WTC11 (cell line): ENCODE measurements around the gene TOPAZ1. TPM values are rescaled to one million over a fixed set of nuclear protein-coding genes. Genes with fewer than 3 reads are reported as not detected.

Experiments
- ATAC-seq: fragments of 200-7000 bp; cut with Tn5 transposase; 2 replicates; pipeline ENCODE4 v1.10.0; 2021; ENCODE audit warnings: mild to moderate bottlenecking, moderate library complexity
- CTCF ChIA-PET: fragments of 300-600 bp; sonication (Branson Sonifier 250); formaldehyde crosslinking; loops from one replicate; lab custom pipeline; 2021; ENCODE audit warnings: antibody characterized with exemption; lab: Charles Lee
- POLR2A ChIA-PET: fragments of 350-600 bp; sonication (Branson Sonifier 250); formaldehyde crosslinking; loops from one replicate; lab custom pipeline; 2021; ENCODE audit warnings: antibody characterized with exemption; lab: Charles Lee
- DNase-seq: peaks from one replicate; pipeline ENCODE4 v3.0.0; 2021; ENCODE audit warnings: low spot score
- H3K27ac Mint-ChIP-seq: 2 replicates; pipeline ENCODE4 v1.8.0; 2021; ENCODE audit warnings: mixed read lengths
- H3K27me3 Mint-ChIP-seq: 2 replicates; pipeline ENCODE4 v1.8.0; 2021; ENCODE audit warnings: low read depth, mild to moderate bottlenecking, moderate library complexity, mixed read lengths
- H3K36me3 Mint-ChIP-seq: 2 replicates; pipeline ENCODE4 v1.8.0; 2021; ENCODE audit warnings: mixed read lengths
- H3K4me1 Mint-ChIP-seq: 2 replicates; pipeline ENCODE4 v1.8.0; 2022; ENCODE audit warnings: mixed read lengths
- H3K4me3 Mint-ChIP-seq: 2 replicates; pipeline ENCODE4 v1.8.0; 2021; ENCODE audit warnings: mild to moderate bottlenecking, moderate library complexity, mixed read lengths
- H3K9me3 Mint-ChIP-seq: 2 replicates; pipeline ENCODE4 v1.8.0; 2021; ENCODE audit warnings: mixed read lengths
- ATF1 ChIP-seq: sonication (generic); formaldehyde crosslinking; IDR thresholded peaks from 2 replicates; pipeline ENCODE4 v1.8.1; 2023; ENCODE audit warnings: mild to moderate bottlenecking, moderate library complexity, missing genetic modification reagents
- ATF6 ChIP-seq: sonication (generic); formaldehyde crosslinking; IDR thresholded peaks from 2 replicates; pipeline ENCODE4 v1.8.1; 2023; ENCODE audit warnings: mild to moderate bottlenecking, missing genetic modification reagents
- ERG ChIP-seq: fragments of 250-450 bp; sonication (Bioruptor Pico); IDR thresholded peaks from 2 replicates; pipeline ENCODE4 v1.8.0; 2021; ENCODE audit warnings: mild to moderate bottlenecking
- FOXJ3 ChIP-seq: sonication (generic); formaldehyde crosslinking; IDR thresholded peaks from 2 replicates; pipeline ENCODE4 v1.9.0; 2021; ENCODE audit warnings: missing genetic modification reagents, mild to moderate bottlenecking, borderline replicate concordance
- FOXP1 ChIP-seq: sonication (generic); formaldehyde crosslinking; IDR thresholded peaks from 2 replicates; pipeline ENCODE4 v1.8.0; 2022; ENCODE audit warnings: missing genetic modification reagents, mild to moderate bottlenecking, moderate library complexity, borderline replicate concordance
- HMGXB4 ChIP-seq: sonication (generic); formaldehyde crosslinking; IDR thresholded peaks from 2 replicates; pipeline ENCODE4 v1.8.1; 2023; ENCODE audit warnings: mild to moderate bottlenecking, moderate library complexity, missing genetic modification reagents
- IRF1 ChIP-seq: sonication (generic); formaldehyde crosslinking; IDR thresholded peaks from 2 replicates; pipeline ENCODE4 v1.8.0; 2023; ENCODE audit warnings: missing genetic modification reagents
- JAZF1 ChIP-seq: fragments of 250-450 bp; sonication (Bioruptor Pico); IDR thresholded peaks from 2 replicates; pipeline ENCODE4 v1.9.0; 2021; ENCODE audit warnings: moderate library complexity, mild to moderate bottlenecking, inconsistent platforms
- JUN ChIP-seq: sonication (generic); formaldehyde crosslinking; IDR thresholded peaks from 2 replicates; pipeline ENCODE4 v1.8.0; 2023; ENCODE audit warnings: mild to moderate bottlenecking, missing genetic modification reagents
- MLX ChIP-seq: sonication (generic); formaldehyde crosslinking; IDR thresholded peaks from 2 replicates; pipeline ENCODE4 v1.8.1; 2023; ENCODE audit warnings: mild to moderate bottlenecking, missing genetic modification reagents, moderate library complexity
- MYBL2 ChIP-seq: sonication (generic); formaldehyde crosslinking; IDR thresholded peaks from 2 replicates; pipeline ENCODE4 v1.8.1; 2023; ENCODE audit warnings: mild to moderate bottlenecking, moderate library complexity, missing genetic modification reagents
- NFE2L1 ChIP-seq: sonication (generic); formaldehyde crosslinking; IDR thresholded peaks from 2 replicates; pipeline ENCODE4 v1.8.1; 2023; ENCODE audit warnings: missing genetic modification reagents
- NR2C2 ChIP-seq: sonication (generic); formaldehyde crosslinking; IDR thresholded peaks from 2 replicates; pipeline ENCODE4 v1.8.0; 2022; ENCODE audit warnings: mild to moderate bottlenecking, missing genetic modification reagents
- RELA ChIP-seq: sonication (generic); formaldehyde crosslinking; IDR thresholded peaks from 2 replicates; pipeline ENCODE4 v1.8.1; 2022; ENCODE audit warnings: missing genetic modification reagents, mild to moderate bottlenecking, borderline replicate concordance
- STAT6 ChIP-seq: sonication (generic); formaldehyde crosslinking; conservative IDR thresholded peaks from 2 replicates; pipeline ENCODE4 v1.8.1; 2023; ENCODE audit warnings: mild to moderate bottlenecking, low read depth, missing genetic modification reagents, moderate library complexity
- TP53 ChIP-seq: sonication (generic); formaldehyde crosslinking; IDR thresholded peaks from 2 replicates; pipeline ENCODE4 v1.8.1; 2023; ENCODE audit warnings: mild to moderate bottlenecking, missing genetic modification reagents
- ZNF232 ChIP-seq: sonication (generic); formaldehyde crosslinking; IDR thresholded peaks from 2 replicates; pipeline ENCODE4 v1.8.0; 2022; ENCODE audit warnings: mild to moderate bottlenecking, missing genetic modification reagents
- ZNF263 ChIP-seq: sonication (generic); formaldehyde crosslinking; IDR thresholded peaks from 2 replicates; pipeline ENCODE4 v1.8.1; 2022; ENCODE audit warnings: low read depth, mild to moderate bottlenecking, moderate library complexity, missing genetic modification reagents
- ZNF423 ChIP-seq: fragments of 250-450 bp; sonication (Bioruptor Pico); IDR thresholded peaks from 2 replicates; pipeline ENCODE4 v2.1.2; 2022; ENCODE audit warnings: mild to moderate bottlenecking, moderate library complexity
- ZNF425 ChIP-seq: fragments of 250-450 bp; sonication (Bioruptor Pico); conservative IDR thresholded peaks from 2 replicates; pipeline ENCODE4 v1.9.0; 2021; ENCODE audit warnings: mild to moderate bottlenecking
- total RNA-seq: library from RNA; stranded (reverse); gene quantifications from 3 replicates; pipeline ENCODE4 v1.2.3, GENCODE V29; 2021

Gene TOPAZ1
- total RNA-seq, 1 experiment from 2014 or later, result not detected

- ATAC-seq, result no peak
- ChIA-PET POLR2A (no interaction called here), CTCF (no interaction called here)
- no peak overlapping the region for H3K4me3 Mint-ChIP-seq
- no peak for DNase-seq
- no peak overlapping the region for H3K27ac Mint-ChIP-seq
- TF ChIP-seq TP53 (no peak), RELA (CRISPR knock-in tag) (no peak), ZNF423 (CRISPR knock-in tag) (no peak), ATF1 (no peak), ERG (CRISPR knock-in tag) (no peak), HMGXB4 (CRISPR knock-in tag) (no peak), STAT6 (no peak), FOXP1 (CRISPR knock-in tag) (no peak), NFE2L1 (CRISPR knock-in tag) (no peak), MYBL2 (no peak), NR2C2 (CRISPR knock-in tag) (no peak), ATF6 (no peak), JAZF1 (CRISPR knock-in tag) (no peak), ZNF263 (CRISPR knock-in tag) (no peak), MLX (no peak), FOXJ3 (CRISPR knock-in tag) (no peak), ZNF232 (CRISPR knock-in tag) (no peak), JUN (CRISPR knock-in tag) (no peak), ZNF425 (CRISPR knock-in tag) (no peak), IRF1 (CRISPR knock-in tag) (no peak)
- no peaks in the 10 kb centered on the region for H3K9me3 Mint-ChIP-seq
- H3K27me3 Mint-ChIP-seq, result peaks cover 11% of the 10 kb centered on the region; the same call in 1 of the 2 replicates
- peaks cover 4% of the 10 kb centered on the region; the same call in 1 of the 2 replicates for H3K4me1 Mint-ChIP-seq
- H3K36me3 Mint-ChIP-seq, result no peaks in the 10 kb centered on the region
These were observed 88.3 kb downstream of the TOPAZ1 start for GRCh38 chr3:44329946-44330345.
